GM21381 (cell line): ENCODE measurements around the gene ABCC5.
"Not testable (repeated sequence)": the region's sequence is repeated elsewhere in the genome, so short reads cannot be mapped to it uniquely, and the experiment has no call there.

Source experiments
- ATAC-seq: cut with Tn5 transposase; IDR thresholded peaks from one replicate; pipeline ENCODE4 v1.9.1; 2021; ENCODE audit warnings: mild to moderate bottlenecking, moderate library complexity; ENCODE audit not compliant: unreplicated experiment

ABCC5 gene

GRCh38 chr3:184016811-184017671, 643 bp downstream of the ABCC5 start:
- ATAC-seq = peak; percentile 74

DNA sequence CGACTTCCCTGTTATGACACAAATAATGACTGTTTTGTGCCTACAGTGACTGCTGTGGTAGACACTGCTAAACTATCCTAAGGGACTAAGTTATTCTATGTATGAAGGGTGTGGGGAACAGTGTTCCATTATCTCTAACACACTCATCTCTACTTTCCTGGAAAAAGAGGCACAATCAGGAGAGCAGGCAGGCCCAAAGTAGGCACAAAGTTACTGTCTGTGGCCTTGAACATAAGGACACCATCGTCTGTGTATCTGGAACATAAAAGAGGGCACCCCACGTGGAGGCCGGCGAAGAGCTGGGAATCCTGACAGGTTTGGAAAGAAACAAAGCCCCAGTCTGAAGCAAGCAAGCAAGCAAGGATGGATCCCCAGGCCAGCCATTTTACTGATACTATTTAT, 1.5 kb downstream of the ABCC5 start:
- ATAC-seq = no peak

GRCh38 chr3:184015381-184016019, 2.2 kb downstream of the ABCC5 start:
- ATAC-seq = no peak

- no peak for ATAC-seq
Measured at GRCh38 chr3:184011937-184012889, 5.5 kb downstream of the ABCC5 start.

DNA sequence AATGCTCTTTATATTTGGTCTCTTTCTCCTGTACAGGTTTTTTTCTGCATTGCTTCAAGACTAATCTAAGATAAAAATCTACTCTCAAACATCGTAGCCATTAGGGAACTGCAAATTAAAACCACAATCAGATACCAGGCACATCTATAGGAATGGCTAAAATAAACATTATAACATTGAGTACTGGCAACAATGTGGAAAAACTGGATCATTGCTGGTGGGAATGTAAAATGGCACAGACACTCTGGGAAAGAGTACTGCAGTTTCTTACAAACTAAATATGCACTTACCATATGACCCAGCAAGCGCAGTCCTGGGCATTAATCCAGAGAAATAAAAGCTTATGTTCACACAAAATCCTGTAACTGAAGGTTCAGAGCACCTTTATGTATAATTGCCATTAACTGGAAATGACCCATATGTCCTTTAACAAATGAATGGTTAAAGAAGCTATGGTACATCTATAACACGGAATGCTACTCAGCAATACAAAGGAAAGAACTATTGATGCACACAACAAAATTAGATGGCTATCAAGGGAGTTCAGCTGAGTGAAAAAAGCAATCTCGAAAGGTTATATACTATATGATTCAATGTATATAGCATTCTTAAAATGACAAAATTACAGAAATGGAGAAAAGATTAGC, 6.3 kb downstream of the ABCC5 start:
- ATAC-seq = no peak

DNA sequence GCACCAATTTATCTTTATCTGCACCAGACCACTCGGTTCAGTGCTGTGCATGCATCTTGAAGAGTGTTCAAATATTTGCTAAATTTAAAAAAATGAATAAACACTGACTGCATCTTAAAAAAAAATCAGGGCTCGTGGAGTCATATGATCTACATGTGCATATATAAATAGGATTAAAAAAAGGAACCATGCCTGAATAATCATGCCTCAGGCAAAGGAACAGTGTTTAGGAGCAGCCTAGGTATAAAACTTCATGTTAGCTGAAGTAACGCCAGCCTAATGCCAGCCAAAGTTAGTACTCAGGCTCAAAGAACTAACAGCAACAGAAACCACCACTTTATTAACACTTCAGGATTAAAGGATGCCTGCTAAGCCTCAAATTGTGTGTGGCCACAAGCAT, 9.5 kb downstream of the ABCC5 start:
- ATAC-seq = no peak

GRCh38 chr3:184007143-184007813, 10.4 kb downstream of the ABCC5 start:
- not testable (repeated sequence) for ATAC-seq

DNA sequence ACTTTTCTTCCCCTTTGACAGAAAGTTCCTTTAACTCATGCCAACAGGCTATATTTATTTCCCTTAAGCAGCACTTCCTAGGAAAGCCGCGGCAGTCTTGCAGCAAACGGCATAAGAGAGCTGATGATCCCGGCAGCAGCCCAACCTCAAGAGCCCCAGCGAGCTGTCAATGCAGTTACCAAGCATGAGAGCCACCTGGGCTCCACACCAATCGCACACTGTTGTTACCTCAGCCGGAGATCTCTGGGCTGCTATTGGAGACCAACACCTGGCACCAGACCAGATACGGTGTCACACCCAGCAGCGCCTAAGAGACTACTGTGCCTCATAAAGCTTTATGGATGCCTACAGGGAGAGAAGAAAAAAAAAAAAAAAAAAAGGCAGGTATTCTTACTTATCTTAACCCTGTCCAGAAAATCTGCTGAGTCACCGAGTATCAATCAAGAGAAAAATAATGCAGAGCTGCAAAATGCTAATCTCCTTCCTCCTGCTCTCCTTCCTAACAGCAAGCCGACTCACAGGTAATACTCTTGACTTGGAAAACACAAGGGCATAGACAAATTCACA, 11.7 kb downstream of the ABCC5 start:
- ATAC-seq = peak; percentile 76

- ATAC-seq = no peak
Measured at GRCh38 chr3:184004476-184004875, 13.2 kb downstream of the ABCC5 start.

GRCh38 chr3:184003187-184003967, 14.3 kb downstream of the ABCC5 start:
- no peak for ATAC-seq

GRCh38 chr3:184002469-184002868, 15.2 kb downstream of the ABCC5 start:
- ATAC-seq = no peak

- no peak for ATAC-seq
Measured at GRCh38 chr3:184001761-184002160, 15.9 kb downstream of the ABCC5 start.

GRCh38 chr3:183991403-183991802, 26.3 kb downstream of the ABCC5 start:
- no peak for ATAC-seq

GRCh38 chr3:183988216-183988790, 29.4 kb downstream of the ABCC5 start:
- no peak for ATAC-seq

- ATAC-seq = no peak
Measured at GRCh38 chr3:183987000-183987600, 30.6 kb downstream of the ABCC5 start.

DNA sequence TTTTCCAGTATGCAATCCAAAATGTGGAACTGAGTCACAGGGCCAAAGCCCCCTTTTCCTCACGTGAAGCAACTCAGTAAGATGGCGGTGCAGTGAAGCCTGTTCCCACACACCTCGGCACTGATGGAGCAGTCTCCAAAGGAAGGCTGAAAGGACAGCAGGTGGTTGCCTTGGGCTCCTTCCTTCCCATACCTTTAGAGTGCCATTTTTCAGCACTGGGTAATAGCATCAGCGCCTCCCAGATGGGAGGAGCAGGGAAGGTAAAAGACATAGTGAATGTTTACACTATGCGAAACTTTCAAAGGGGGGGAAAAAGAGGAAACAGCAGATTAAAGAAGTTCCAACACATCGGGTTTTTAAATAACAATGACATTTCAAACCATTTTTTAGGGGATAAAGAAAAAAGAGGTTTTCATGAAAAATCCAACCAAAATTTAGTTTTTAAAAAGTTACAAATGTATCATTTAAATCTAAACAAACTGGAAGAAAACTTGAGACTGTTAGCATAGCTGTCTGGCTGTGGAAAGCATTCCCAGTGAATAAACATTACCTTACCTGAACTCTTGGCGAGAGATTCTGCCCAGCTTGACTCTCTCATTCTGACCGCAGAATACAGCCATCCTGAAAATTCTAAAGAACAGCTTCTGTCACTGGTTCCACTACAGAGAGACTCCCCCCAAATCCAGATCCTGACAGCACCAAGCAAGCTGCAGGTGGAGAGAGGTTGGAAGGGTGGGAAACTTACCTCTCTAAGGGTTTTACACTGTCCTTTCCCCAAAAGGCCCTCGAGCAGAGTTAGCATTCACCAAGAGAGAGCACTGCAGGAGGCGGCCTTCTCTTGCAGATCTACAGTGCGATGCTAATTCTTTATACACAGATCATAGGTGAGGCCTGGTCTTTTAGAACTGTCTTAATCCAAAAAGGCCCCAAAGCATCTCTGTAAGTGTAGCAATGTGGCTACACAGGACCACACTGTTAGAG, 32.6 kb downstream of the ABCC5 start:
- no peak for ATAC-seq

DNA sequence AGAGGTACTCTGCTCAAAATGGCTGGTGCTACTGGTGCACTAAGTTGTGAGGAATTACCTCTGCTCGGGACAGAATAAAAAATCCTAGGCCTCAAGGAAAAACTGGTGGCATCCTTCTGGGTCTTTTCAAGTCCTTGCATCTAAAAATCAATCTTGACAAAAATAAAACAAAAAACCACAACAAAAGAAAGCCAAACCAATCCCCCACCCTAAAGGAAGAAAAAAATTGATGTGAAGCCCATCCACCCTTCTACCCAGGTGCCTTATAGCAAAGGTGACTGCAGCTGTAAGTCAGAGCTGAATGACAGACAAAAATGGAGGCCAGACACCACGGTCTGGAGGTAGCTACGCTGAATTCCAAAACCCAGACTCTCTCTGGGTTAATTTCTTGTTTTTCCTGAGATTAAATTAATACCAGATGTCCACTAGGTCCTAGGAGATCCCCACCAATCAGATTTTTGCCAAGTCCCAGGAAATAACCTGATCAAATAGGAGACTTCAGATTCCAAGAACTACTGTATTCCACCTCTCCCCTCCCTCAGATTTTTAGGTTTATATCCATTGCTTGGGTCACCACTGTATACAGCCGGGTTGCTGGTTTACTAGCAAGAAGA, 33.5 kb downstream of the ABCC5 start:
- ATAC-seq = no peak
